ENCODE data around the gene ADAMTS14.
"Not testable (repeated sequence)": the region's sequence is repeated elsewhere in the genome, so short reads cannot be mapped to it uniquely, and the experiment has no call there.

The ADAMTS14 gene

DNA sequence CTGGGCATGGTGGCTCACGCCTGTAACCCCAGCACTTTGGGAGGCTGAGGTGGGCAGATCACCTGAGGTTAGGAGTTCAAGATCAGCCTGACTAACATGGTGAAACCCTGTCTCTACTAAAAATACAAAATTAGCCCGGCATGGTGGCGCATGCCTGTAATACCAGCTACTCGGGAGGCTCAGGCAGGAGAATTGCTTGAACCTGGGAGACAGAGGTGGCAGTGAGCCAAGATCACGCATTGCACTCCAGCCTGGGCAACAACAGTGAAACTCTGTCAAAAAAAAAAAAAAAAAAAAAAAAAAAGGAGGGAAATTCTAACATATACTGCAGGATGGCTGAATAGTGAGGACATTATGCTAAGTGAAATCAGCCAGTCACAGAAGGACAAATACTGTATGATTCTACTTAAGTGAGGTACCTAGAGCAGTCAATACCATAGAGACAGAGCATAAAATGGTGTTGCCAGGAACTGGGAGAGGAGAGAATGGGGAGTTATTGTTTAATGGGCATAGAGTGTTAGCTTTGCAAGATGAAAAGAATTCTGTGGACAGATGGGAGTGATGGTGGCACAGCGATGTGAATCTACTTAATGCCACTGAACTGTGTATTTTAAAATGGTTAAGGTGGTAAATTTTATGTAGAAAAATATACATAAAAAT is 95.8 kb downstream of the ADAMTS14 start:
- not testable (repeated sequence) for DNase-seq

DNA sequence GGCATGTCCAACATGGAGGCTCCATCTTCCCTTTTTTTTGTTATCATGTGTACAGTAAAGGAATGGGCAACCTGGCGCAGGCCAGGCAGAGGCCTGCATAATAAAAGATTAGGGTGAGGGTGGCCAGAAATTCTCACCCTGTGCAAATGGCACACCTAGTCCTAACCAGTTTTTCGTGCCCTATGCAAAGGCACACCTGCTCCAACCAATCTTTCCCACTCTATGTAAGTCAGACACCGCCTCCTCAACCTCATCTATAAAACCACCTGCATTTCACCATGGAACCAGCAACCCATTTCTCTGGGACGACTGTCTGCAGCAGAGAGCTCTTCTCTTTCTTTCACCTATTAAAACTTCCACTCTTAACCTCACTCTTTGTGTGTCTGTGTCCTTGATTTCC is 96.8 kb downstream of the ADAMTS14 start:
- DNase-seq = no peak

DNA sequence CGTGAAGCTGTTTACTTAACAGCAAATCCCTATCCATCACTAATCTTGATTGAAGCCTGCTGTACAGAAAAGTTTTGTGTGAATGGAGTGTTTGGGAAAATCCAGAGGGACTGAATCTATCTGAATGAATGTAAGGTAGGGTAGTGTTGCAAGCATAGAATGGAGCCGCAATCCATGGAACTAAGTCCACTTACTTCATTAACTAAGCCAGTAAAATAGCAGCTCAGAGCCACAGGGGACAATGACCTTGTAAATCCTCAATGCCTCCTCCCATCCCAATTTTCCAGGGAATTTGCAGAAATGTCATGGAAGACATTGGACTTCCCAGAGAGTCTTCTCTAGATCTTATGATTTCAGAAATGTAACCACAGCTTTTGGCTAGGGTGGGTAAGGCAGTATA is 97.7 kb downstream of the ADAMTS14 start:
- no peak for DNase-seq

DNA sequence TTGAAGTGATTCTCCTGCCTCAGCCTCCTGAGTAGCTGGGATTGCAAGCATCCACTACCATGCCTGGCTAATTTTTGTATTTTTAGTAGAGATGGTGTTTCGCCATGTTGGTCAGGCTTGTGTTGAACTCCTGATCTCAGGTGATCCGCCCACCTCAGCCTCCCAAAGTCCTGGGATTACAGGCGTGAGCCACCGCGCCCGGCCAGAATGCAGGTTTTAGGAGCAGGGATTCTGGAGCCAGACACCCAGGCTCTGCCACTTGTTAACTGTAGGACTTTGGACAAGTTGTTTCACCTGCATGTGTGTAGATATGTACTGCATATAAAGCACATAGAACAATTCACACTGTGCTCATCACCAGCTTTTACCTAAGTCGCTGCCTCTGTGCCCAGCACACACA is 98.2 kb downstream of the ADAMTS14 start:
- not testable (repeated sequence) for DNase-seq

DNA sequence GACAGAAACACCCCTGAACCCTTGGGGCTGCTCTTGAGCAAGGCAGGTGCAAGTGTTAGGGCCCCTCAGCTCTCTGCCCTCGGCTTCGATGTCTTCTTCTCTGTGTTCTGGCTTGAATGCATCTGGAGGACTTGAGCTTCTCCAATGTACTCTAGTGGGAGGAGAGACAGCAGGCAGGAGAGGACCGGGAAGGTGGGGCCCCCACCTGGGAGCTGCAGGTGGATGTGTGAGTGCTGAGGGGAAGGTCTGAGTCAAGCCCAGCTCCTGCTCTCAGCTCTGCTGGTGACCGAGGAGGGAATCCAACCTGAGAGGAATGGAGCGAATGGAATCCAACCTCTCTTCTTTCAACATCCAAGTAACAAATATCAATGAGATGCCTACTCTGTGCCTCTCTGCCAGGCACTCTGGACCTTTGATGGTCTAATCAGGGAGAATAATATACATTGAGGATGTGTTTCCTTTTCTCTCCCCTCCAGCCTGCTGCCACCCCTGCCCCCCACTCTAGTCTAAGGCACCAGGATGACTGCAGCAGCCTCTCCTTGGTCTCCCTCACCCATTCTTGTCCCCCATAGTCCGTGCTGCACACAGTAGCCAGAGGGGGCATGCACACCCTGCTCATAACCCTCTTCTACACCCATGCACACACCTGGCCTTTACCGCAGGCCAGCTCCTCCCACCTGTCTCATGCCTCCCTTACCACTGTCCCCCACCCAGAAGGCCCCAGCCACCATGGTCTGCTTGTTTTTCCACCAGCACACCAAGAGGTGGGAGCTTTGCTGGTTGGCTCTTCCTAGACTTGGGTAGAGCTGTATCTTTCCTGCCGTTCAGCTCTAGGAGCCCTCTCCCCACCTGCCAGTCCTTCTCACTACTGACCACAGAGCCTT is 99.2 kb downstream of the ADAMTS14 start:
- DNase-seq = no peak

DNA sequence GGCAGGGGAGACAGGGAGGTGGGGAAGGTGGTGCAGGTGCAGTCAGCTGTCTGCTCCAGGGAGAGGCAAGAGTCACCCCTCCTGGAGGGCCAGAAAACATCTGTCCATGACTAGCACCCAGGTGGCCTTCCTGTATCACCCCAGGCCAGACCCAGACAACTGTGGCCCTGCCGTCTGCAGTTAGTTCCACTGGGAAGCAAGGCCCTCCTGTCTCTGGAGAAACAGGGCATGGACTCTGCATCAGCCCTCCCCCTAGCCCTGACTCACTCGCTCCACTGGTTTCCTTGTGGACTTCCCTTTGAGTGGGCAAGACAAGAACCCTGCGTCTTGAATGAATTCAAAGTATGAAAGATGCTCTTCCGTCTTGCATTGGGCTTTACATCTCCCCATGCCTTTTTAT is 100.3 kb downstream of the ADAMTS14 start:
- no peak for DNase-seq

DNA sequence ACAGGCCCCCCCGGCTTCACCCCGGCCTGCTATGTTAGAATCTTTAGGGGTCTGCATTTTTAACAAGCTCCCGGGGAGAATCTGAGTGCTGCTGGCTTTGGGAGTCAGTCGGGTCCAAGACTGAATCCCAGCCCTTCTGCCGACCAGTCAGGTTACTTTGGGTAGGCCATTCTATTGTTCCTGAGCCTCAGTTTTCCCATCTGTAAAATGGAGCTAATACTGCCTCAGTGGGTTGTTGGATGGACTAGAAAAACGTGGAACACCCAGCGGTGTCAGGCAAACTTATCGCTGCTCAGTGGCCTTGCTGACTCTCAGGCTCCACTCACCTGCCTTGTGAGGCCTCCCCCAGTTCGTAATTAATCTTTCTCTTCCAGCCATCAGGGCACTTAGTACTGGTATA is 101.2 kb downstream of the ADAMTS14 start:
- DNase-seq = no peak

DNA sequence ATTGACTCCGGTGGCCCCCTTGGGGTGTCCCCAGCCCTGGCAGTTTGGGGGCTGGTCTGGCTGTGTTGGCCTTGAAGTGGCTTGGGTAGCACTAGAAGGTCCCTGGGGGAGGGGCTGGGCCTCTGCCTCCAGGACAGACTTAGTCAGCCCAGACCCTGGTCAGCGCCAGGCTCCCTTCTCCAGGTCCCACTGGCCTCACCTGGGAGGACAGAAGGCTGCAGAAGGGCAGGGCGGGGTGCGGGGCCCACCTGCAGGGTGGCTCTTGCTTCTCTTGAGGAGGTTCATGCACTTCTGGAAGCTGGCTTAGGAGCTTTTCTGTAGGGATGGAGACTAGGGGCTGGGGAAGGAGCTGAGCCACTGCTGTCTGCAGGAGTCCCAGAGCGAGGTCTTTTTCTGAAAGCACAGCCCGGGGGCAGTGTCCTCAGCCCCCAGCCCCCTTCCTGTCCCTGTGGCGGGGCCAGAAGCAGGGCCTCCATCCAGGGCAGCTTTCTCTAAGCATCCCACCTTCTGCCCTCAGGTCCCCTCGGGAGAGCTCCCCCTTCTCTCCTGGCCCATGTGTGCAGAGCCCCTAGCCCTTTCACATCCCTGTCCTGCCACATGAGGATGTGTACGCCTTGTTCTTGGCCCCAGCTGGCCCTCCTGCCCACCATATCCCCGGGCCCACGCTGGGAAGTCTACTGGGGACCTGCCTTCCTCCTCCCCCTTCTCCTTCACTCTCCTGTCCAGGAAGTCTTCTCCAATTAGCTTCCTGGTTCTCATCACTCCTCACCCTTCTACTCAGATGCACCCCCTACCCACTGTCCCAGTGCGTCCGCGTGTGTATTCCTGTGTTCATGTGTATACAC is 101.9 kb downstream of the ADAMTS14 start:
- DNase-seq = no peak

DNA sequence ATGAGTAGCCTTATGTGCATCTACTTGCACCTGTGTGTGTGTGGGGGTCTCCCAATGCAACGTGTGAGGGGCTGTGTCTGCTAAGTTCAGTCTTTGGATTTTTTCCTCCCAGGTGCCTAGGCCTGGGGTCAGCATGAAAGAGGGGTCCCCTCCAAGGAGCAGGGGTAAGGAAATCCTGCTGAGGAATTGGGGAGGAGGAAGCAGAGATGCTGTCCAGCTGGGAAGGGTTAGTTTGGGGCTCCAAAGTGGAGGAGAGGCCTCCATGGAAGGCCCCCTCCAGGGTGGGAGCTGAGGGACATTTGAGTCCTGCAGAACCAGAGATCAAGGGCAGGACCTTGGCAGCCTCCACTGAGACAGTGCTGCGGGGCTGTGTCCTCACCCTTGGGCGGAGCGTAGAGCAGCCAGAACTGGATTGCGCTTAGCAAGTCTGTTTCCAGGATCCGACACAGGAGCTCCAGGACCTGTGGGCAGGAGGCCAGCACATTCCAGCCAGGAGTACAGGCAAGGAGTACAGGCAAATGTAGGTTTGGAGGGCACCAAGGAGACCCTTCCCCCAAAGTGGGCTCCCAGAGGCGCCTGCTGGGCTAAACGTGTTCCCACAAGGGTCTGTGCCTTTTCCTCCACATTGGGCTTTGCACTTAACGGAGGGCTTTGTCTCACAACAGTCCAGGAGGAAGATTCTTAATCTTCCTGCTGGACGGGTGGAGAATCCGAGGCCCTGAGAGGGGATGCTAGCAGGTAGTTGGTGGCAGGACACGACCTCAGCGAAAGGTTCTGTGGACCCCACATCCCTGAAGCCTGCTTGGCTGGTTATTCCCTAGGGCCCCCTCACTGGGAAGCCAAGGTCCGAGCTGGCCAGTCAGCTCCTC is 102.7 kb downstream of the ADAMTS14 start:
- DNase-seq = no peak

DNA sequence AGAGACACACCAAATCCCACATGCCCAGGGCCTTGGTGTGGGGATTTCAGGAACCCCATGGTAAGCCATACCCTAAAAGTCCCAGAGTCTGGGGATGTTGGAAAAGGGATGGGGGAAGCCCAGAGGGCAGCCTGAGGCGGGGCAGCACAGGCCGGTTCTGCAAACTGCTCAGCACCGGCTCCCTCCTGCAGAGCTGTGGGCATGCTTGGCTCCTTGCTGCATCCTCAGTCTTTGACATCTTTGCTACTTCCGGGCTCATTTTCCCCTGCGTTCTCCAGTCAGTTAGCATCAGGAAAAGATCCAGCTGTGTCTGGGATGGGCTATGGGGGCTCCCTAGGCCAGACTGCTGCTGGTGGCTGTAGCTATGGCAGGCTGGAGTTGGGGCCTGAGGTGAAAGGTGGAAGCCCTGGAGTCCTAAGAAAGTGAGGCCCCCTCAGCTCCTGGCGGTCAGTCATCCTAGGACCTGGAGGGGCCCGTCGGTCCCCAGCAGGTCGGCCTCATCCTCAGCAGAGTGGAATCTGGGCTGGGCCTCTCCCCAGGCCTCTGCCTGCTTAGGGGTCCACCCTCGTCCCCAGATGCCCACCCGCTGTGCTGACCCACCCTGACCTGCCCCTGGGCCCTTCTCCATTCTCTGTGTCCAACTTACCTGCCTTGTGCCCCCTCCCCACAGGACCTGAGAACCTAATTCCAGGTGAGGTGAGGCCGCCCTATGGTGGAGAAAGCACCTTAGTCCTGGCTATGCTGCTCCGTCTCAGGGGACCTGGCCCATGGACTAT is 103.6 kb downstream of the ADAMTS14 start:
- DNase-seq = no peak

DNA sequence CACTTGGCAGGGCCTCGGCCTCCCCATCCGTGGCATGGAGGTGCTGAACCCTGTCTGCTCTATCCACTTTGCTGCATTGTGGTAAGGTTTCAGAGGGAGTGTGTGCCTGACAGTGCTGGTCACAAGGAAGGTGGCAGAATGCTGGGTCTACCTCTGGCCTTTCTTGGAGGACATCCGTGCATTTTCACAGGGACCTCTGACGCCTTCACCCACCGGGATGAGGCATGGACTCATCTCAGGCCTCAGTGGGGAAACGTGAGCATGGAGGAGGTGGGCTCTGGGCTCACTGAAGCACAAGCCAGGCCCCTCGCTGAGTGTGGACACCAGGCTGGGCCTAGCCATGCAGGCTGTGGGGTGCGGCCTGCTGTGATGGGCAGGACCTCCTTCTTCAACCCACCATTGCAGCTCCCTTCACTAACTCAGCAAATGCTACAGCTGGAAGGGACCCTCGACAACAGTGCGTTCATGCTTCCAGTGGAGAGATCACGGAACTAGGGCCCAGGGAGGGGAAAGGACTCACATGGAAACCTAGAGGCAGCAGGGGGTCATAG is 104.2 kb downstream of the ADAMTS14 start:
- no peak for DNase-seq

DNA sequence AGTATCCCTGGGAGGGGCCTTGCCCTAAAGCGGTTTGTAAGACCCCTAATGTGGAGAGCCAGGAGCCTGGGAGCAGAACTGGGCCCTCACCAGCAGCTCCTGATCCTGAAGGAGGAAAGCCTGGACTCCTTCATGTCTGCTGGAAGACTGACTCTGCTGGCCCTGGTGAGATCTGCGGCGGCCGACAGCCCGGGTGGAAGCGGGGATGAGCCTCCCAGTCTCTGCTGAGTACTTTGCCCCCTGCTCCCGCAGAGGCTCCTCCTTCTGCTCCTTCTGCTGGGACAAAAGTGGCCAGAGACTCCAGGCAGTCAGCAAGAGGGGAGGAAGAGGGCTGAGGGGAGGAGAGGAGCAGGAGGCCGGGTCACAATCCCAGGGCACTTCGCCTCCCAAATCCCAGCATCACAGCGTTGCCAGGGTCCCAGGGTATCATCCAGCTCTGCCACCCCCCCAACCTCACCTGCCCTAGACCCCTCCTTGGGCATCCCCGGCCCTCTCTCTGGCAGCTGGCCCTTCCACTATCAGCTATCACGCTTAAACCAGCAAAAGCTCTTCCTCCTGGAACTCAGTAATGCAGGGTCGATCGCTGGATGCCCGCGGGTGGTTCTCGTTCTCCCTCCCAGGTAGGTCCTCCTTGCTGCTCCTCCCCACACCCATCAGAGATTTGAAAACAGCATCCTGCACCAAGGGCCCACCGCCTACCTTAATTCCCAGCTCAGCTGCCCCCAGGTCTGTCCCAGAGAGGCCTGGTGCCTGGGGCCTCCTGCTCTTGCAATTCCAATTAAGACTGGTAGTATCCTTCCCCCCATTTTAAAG is 105.0 kb downstream of the ADAMTS14 start:
- no peak for DNase-seq

DNA sequence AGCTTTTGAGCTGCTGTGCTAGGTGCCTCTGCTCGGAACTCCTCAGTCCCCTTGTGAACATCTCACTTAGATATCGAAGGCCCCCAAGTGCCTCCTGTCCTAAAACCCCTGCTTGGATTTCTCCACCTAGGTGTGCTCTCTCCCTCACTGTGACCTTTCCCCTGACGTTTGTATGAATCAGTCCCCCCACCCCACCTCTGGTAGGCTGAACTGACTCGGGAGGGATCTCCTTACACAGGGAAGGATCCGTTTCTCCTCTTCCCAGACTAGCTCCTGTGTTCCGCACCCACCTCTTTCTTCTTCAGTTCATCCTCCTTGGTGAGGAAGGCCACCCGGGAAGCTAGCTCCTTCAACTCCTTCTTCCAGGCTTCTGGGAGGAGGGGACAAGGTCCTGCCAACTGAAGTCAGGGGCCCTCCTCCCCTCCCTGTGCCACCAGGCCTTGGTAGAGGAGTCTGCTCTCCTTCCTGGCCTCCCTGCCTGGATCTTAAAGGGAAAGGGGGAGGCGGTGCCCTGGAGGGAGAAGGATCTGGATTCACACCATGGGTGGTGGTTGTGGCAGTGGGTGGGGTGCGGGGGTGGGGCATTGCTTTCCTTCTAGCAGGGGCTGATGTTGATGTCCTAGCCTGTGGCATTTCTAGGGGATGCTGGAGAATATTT is 106.1 kb downstream of the ADAMTS14 start:
- DNase-seq = no peak

DNA sequence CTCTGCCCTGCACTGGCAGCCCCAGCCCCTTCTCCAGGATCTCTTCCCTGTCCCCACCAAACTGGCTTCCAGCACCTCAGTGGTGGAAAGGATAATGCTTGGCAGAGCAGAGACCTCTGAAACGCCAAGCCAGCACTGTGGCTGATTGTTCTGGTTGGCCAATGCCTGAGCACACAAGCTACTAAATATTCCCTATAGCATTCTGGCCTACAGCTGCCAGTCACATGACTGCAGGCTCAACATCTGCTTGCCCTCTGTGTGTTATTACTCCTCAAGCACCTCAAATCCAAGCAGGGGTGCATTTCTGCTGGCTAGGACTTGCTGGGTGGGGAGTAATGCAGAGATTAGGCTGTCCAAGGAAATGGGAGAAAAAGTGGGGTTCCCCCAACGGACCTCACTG is 106.8 kb downstream of the ADAMTS14 start:
- DNase-seq = peak in 23 of 58 donors; percentile 6 to 71 (median 26)

DNA sequence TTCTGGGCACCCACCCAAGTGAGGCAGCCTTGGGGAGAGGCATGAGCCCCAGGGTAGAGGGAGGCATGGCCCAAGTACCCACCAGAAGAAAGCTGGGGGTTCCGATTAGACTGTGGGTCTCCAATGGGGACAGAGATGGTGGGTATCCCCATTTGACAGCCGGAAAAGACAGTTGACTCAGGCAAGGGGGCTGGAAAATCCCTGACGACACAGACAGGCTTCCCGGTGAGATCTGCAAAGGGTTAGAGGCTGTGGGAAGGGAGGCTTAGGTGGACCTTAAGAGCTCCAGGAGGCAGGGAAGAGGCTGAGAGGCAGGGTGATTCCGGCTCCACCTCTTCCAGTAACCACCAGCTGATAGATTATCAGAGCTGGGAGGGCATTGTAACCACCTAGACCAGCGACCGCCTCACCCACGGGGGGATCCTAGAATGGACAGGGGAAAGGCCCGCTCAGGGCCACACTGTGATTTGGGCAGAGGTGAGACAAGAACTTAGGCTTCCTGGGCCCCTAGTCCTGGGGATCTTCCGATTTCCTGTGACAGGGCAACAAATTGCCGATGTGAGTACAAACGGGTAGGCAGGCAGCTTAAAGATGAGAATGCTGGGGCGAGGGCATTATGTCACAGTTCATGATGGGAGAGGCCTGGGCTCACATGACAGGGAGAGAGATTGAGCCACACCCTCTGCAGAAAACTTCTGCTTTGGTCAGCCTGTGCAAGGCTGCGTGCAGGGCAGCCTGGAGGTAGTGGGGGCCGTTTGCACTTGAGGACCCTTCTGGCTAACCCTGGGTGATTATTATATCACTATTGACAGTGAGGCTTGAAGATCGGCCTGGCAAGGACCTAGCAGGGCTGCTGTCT is 107.4 kb downstream of the ADAMTS14 start:
- no peak for DNase-seq

DNA sequence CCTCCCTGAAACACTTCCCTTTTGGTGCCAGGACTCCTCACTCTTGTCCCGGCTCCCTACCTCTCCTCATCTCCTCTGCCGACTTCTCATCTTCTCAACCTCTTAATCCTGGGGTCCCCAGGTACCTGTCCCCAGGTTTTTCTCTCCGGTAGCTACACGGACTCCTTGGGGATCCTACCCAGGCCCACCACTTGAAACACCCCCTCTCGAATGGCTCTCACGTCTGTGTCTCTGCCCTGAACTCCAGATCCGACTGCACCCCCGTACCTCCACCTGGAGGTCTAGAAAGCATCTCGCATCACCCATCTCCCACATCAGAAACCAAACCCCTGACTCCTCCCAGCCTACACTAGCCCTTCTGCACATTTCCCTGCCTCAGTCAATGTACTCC is 108.1 kb downstream of the ADAMTS14 start:
- DNase-seq = no peak

DNA sequence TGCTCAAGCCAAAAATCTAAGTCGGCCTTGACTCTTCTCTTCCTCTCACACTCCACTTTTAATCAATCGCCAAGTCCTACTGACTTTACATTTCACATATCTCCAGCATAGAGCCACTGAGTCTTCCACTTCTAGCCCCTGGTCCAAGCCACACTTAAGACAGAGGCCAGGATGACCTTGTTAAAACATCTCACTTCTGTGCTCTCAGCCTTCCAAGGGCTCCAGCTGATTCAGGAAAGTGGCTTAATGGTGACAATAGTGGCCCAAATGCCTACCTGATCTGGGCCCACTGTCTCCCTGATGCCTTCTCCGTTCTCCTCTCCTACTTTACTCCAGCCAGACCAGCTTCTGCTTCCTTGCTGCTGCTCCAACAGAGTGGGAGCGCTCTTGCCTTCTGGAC is 108.5 kb downstream of the ADAMTS14 start:
- DNase-seq = no peak
